Neural progenitor cell (in vitro differentiated cells): ENCODE data around the gene RELT. TPM values are rescaled to one million over a fixed set of nuclear protein-coding genes. Genes with fewer than 3 reads are reported as not detected.

ENCODE experiments used
- DNase-seq: peaks from one replicate; pipeline ENCODE4 v3.0.0-alpha.2; 2016; ENCODE audit warnings: low spot score
- H2AFZ ChIP-seq: fragments of 200-600 bp; sonication (generic); replicated peaks from 2 replicates; pipeline ENCODE4 v1.6.1; 2016; ENCODE audit warnings: antibody characterized with exemption
- H3F3A ChIP-seq: fragments of 200-600 bp; sonication (generic); 2 replicates; pipeline ENCODE4 v1.6.1; 2016; ENCODE audit warnings: antibody characterized with exemption, low read depth
- H3K27ac ChIP-seq: fragments of 200-600 bp; sonication (generic); 2 replicates; pipeline ENCODE4 v1.5.1; 2016; ENCODE audit warnings: mild to moderate bottlenecking
- H3K27me3 ChIP-seq: fragments of 200-600 bp; sonication (generic); 2 replicates; pipeline ENCODE4 v1.6.1; 2016; ENCODE audit warnings: mild to moderate bottlenecking, moderate library complexity
- H3K36me3 ChIP-seq: fragments of 200-600 bp; sonication (generic); 2 replicates; pipeline ENCODE4 v1.5.1; 2016
- H3K4me1 ChIP-seq: fragments of 200-600 bp; sonication (generic); 2 replicates; pipeline ENCODE4 v1.6.1; 2016; ENCODE audit warnings: mixed run types
- H3K4me2 ChIP-seq: fragments of 200-600 bp; sonication (generic); 2 replicates; pipeline ENCODE4 v1.6.1; 2016
- H3K4me3 ChIP-seq: fragments of 200-600 bp; sonication (generic); 2 replicates; pipeline ENCODE4 v1.5.1; 2016
- H3K79me2 ChIP-seq: fragments of 200-600 bp; sonication (generic); 2 replicates; pipeline ENCODE4 v1.6.1; 2016; ENCODE audit warnings: low read depth
- H3K9ac ChIP-seq: fragments of 200-600 bp; sonication (generic); 2 replicates; pipeline ENCODE4 v1.6.1; 2016
- H3K9me3 ChIP-seq: fragments of 200-600 bp; sonication (generic); 2 replicates; pipeline ENCODE4 v1.5.1; 2016; ENCODE audit warnings: low read depth
- H4K20me1 ChIP-seq: fragments of 200-600 bp; sonication (generic); 2 replicates; pipeline ENCODE4 v1.6.1; 2016; ENCODE audit warnings: low read depth
- H3K27ac Mint-ChIP-seq: 3 replicates; pipeline ENCODE4 v1.8.0; 2021; ENCODE audit warnings: mixed read lengths
- H3K27me3 Mint-ChIP-seq: 2 replicates; pipeline ENCODE4 v1.8.0; 2022; ENCODE audit warnings: low read depth, mild to moderate bottlenecking, inconsistent platforms, moderate library complexity, mixed read lengths; ENCODE audit not compliant: insufficient read depth
- H3K36me3 Mint-ChIP-seq: 3 replicates; pipeline ENCODE4 v1.8.0; 2021; ENCODE audit warnings: mixed read lengths
- H3K4me1 Mint-ChIP-seq: 3 replicates; pipeline ENCODE4 v1.8.0; 2021; ENCODE audit warnings: mixed read lengths
- H3K4me3 Mint-ChIP-seq: 3 replicates; pipeline ENCODE4 v1.8.0; 2021; ENCODE audit warnings: mild to moderate bottlenecking, moderate library complexity, mixed read lengths
- H3K9me3 Mint-ChIP-seq: 3 replicates; pipeline ENCODE4 v1.8.0; 2020; ENCODE audit warnings: mixed read lengths
- CTCF ChIP-seq: fragments of 200-600 bp; sonication (generic); IDR thresholded peaks from 2 replicates; pipeline ENCODE4 v1.5.1; 2017; ENCODE audit warnings: antibody characterized with exemption, mild to moderate bottlenecking
- EZH2 ChIP-seq: fragments of 200-600 bp; sonication (generic); IDR thresholded peaks from 2 replicates; pipeline ENCODE4 v1.6.1; 2017; ENCODE audit warnings: antibody characterized with exemption, mild to moderate bottlenecking, moderate library complexity
- EZH2phosphoT487 ChIP-seq: fragments of 200-600 bp; sonication (generic); IDR thresholded peaks from 2 replicates; pipeline ENCODE4 v1.6.1; 2017; ENCODE audit warnings: antibody characterized with exemption
- total RNA-seq: library from RNA; depleted of rRNA; stranded (reverse); fragments of >200 nt; gene quantifications from 2 replicates; pipeline ENCODE4 v1.2.3, GENCODE V29; 2015; ENCODE audit warnings: low replicate concordance

RELT gene
- total RNA-seq, 1 donor from 2014 or later = 5.4 TPM

GRCh38 chr11:73422886-73423285, 46.7 kb downstream of the RELT start:
- no peaks in the 10 kb centered on the region for H3K36me3 ChIP-seq
- no peak overlapping the region for H3K4me3 ChIP-seq
- no peaks in the 10 kb centered on the region for H3K9me3 Mint-ChIP-seq
- no peaks in the 10 kb centered on the region for H3K27me3 Mint-ChIP-seq
- no peaks in the 10 kb centered on the region for H3K79me2 ChIP-seq
- H3K36me3 Mint-ChIP-seq = peaks cover 13% of the 10 kb centered on the region
- H3K4me2 ChIP-seq = no peak overlapping the region
- no peak for TF ChIP-seq EZH2
- TF ChIP-seq EZH2phosphoT487 = no peak
- TF ChIP-seq CTCF = no peak
- H3K9ac ChIP-seq = no peak overlapping the region
- H3K4me3 Mint-ChIP-seq = no peak overlapping the region
- H3K27ac Mint-ChIP-seq = peak overlapping the region; percentile 5
- H3K9me3 ChIP-seq = no peaks in the 10 kb centered on the region
- peaks cover 12% of the 10 kb centered on the region for H3K4me1 ChIP-seq
- H3K27me3 ChIP-seq = no peaks in the 10 kb centered on the region
- H2AFZ ChIP-seq = no peak overlapping the region
- DNase-seq = no peak
- H3F3A ChIP-seq = no peaks in the 10 kb centered on the region
- no peaks in the 10 kb centered on the region for H4K20me1 ChIP-seq
- H3K27ac ChIP-seq = no peak overlapping the region
- peaks cover 4% of the 10 kb centered on the region for H3K4me1 Mint-ChIP-seq

- Histone ChIP-seq H3K9ac (no peak overlapping the region), H3K4me3 (no peak overlapping the region), H3K27me3 (no peaks in the 10 kb centered on the region), H3K27ac (no peak overlapping the region), H3F3A (no peaks in the 10 kb centered on the region), H3K9me3 (no peaks in the 10 kb centered on the region), H3K36me3 (no peaks in the 10 kb centered on the region), H3K4me2 (no peak overlapping the region), H4K20me1 (no peaks in the 10 kb centered on the region), H3K79me2 (no peaks in the 10 kb centered on the region), H2AFZ (no peak overlapping the region), H3K4me1 (peaks cover 12% of the 10 kb centered on the region)
- DNase-seq = no peak
- H3K27ac Mint-ChIP-seq = no peak overlapping the region
- TF ChIP-seq CTCF = no peak
- no peak for TF ChIP-seq EZH2phosphoT487
- no peak for TF ChIP-seq EZH2
- H3K27me3 Mint-ChIP-seq = no peaks in the 10 kb centered on the region
- peaks cover 7% of the 10 kb centered on the region for H3K4me1 Mint-ChIP-seq
- peaks cover 6% of the 10 kb centered on the region for H3K36me3 Mint-ChIP-seq
- no peak overlapping the region for H3K4me3 Mint-ChIP-seq
- no peaks in the 10 kb centered on the region for H3K9me3 Mint-ChIP-seq
Observed at GRCh38 chr11:73423506-73423905, 47.3 kb downstream of the RELT start.

DNA sequence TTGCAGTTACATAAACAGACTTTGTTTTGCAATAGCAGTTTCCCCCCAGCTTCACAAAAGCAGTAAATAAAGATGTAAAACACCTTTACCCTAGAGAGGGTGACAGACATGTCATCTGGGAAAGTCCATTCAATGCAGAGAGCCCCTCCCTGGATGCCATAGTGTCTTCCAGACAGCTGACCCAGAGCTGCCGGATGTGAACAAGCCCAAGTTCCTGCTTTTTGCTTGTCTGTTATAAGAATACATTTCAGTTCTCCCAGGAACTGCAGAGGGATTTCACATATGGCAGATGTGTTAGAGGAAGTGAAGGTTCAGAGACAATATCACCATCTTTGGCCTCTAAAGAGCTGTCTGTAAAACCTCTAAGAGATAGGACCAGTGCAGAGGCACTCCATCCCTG, 48.9 kb downstream of the RELT start:
- Histone ChIP-seq H3K4me3 (no peak overlapping the region), H3K27ac (no peak overlapping the region), H2AFZ (no peak overlapping the region), H3K9me3 (no peaks in the 10 kb centered on the region), H3K79me2 (no peaks in the 10 kb centered on the region), H3K27me3 (no peaks in the 10 kb centered on the region), H3K36me3 (no peaks in the 10 kb centered on the region), H3K4me1 (peaks cover 17% of the 10 kb centered on the region), H3F3A (no peaks in the 10 kb centered on the region), H3K9ac (no peak overlapping the region), H4K20me1 (no peaks in the 10 kb centered on the region), H3K4me2 (no peak overlapping the region)
- H3K4me1 Mint-ChIP-seq = peaks cover 7% of the 10 kb centered on the region
- no peak overlapping the region for H3K4me3 Mint-ChIP-seq
- H3K36me3 Mint-ChIP-seq = peaks cover 7% of the 10 kb centered on the region
- DNase-seq = no peak
- no peak for TF ChIP-seq EZH2
- no peak for TF ChIP-seq CTCF
- no peak for TF ChIP-seq EZH2phosphoT487
- no peak overlapping the region for H3K27ac Mint-ChIP-seq
- no peaks in the 10 kb centered on the region for H3K9me3 Mint-ChIP-seq
- peaks cover 4% of the 10 kb centered on the region for H3K27me3 Mint-ChIP-seq
